Measurements from ENCODE around the gene ITIH2.
A peak's percentile ranks its signal among the peaks of the same experiment; 100 is the strongest.
"Not testable (repeated sequence)": the region's sequence is repeated elsewhere in the genome, so short reads cannot be mapped to it uniquely, and the experiment has no call there.

Gene ITIH2

GRCh38 chr10:7703140-7703539 is at the start of gene ITIH2:
Gene ITIH2, plus strand, starts transcription at chr10:7703316. Its CDS starts 119 bp downstream, at chr10:7703435.
- DNase-seq: no peak

DNA sequence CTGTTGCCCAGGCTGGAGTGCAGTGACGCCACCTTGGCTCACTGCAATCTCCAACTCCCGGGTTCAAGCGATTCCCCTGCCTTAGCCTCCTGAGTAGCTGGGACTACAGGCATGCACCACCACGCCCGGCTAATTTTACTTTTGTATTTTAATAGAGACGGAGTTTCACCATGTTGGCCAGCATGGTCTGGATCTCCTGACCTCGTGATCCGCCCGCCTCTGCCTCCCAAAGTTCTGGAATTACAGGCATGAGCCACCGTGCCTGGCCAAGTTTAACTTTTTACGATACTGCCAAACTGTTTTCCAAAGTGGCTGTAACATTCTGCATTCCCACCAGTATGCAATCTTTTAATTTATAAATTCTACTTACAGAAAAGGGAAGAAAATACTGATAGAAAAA is 46.0 kb upstream of the ITIH2 start:
- not testable (repeated sequence) for DNase-seq

DNA sequence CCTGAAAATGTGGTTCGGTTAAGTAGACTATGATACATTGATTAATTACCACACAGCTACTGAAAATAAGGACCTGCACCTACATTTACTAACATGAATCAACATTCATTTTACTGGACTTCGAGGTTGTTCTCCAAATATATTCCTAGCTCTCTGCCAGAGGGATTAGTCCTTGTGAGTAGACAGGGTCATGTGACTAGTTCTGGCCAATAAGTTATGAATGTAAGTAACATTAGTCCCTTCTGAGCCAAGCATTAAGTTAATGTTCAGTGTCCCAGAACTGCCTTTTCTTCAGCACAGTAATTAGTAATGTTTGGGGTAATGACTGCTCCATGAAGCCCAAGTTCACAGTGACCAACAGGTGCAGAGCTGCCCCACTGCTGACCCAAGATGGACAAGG is 45.6 kb upstream of the ITIH2 start:
- no peak for DNase-seq

DNA sequence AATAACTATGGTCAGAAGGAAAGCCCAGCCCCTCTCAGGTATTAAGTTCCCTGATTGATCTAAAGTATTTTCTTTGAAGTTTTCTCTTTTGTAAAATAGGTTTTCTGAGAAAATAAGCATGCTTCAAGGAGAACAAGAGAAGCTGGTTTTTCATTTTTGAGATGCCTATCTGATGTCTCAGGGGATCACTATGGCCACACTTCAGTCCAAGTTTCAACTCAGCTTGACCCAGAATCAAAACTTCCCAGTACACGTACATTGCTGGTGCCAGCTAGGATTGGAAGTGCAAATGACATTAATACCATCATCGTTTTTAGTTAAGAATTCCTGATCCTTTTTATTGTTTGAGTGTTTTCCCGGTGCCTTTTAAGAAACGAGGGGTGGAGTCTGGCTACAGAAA is 43.6 kb upstream of the ITIH2 start:
- no peak for DNase-seq

- no peak for DNase-seq
Measured at GRCh38 chr10:7662522-7662921, 40.6 kb upstream of the ITIH2 start.

DNA sequence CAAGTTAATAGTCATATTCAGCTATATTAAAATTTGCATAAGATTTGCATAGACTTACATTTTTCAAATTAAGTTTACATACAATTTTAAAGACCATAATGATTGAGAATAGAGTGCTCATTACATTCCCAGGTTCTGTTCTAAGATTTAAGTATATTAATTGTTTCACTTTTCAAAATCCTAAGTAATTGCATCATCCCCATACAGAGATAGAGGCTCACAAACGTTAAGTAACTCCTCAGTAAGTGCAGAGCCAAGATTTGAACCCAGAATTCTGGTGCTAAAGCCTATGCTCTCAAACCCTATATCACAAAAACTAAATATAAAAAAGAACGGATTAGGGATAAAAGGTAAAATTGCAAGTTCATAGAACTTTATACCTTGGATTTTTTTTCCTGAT is 38.4 kb upstream of the ITIH2 start:
- no peak for DNase-seq

DNA sequence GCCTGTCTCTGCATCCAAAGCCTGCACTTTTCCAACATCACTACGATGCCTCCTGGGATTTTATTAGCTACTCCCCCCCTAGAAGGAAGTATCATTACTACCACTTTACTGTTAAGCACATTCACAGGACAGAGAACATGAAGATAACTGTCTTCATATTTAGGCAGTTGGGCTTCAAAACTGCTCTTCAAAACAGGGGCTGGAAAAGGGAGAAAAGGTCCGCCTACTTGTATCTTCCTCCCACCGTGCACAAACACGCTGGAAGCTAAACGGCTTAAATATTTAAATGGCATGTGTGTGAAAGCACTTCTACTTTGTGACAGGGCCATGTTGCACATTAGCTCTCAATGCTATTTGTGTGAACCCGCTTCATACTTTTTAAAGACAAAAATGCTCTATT is 37.3 kb upstream of the ITIH2 start:
- no peak for DNase-seq

DNA sequence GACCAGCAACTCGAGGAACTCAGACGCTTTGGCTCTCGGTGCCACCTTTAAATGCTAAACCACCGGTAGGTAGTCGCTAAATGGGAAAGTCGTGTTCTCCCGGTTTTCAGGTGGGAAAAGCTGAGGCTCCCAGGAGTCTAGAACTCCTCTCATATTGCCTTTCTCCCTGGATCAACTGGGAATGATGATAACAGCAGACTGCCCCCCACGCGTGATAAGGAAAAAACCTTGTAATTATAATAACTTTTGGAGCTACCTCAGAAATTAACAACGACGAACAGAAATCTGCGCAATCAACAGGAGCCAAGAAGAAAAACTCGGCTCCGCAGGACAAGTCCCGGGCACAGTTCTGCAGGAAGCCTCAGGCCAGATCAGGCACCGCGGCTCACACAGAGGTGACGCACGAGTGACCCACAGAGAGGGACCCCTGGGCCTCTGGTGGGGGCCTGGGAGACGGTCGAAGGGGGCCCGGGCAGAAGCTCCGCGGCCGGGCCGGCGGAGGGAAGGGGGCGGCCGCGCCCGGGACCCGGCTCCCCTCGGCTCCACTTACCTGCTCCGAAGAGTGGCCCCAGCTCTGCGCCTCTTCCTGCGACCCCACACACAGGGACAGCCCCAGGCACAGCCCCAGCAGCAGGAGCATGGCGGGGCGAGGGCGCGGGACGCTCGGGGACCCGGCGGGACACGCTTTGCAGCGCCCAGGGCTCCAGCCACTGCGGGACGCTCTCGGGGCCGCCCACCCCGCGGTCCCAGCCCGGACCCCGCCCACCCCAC is 36.7 kb upstream of the ITIH2 start, which contains the start of gene ITIH5:
ITIH5 (minus strand) TSS at position 714 of the 771 bp plus-strand sequence; CDS start at position 640, 74 bp downstream.
- no peak for DNase-seq

- no peak for DNase-seq
Measured at GRCh38 chr10:7667262-7668141, 35.6 kb upstream of the ITIH2 start.

- no peak for DNase-seq
Measured at GRCh38 chr10:7670157-7670556, 33.0 kb upstream of the ITIH2 start.

DNA sequence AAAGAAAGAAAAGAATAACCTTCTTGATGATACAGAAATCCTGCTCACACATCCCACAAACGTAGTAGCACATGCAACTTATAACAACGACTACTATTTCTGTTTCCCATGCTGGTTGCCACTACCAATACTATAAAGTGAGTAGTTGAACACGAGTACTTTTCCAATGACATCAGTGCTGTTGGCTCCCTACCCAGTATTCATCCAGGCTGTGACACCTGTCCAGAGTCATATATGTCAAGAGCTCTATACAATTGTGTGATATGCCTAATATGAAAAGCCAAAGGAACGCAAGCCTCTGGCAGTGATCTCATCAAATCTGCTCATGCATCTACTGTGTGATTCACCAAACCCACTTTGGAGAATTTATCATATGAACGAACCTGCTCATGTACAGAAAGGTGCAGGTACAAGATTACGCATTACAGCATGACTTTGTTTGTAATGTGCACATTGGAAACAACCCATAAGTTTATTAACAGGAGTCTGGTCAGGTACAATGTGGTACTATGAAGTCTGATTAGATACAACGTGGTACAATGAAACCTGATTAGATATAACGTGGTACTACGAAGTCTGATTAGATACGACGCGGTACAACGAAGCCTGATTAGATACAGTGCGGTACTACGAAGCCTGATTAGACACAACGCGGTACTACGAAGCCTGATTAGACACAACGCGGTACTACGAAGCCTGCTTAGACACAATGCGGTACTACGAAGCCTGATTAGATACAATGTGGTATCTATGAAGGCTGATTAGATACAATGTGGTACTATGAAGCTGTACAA is 30.6 kb upstream of the ITIH2 start:
- DNase-seq: no peak

DNA sequence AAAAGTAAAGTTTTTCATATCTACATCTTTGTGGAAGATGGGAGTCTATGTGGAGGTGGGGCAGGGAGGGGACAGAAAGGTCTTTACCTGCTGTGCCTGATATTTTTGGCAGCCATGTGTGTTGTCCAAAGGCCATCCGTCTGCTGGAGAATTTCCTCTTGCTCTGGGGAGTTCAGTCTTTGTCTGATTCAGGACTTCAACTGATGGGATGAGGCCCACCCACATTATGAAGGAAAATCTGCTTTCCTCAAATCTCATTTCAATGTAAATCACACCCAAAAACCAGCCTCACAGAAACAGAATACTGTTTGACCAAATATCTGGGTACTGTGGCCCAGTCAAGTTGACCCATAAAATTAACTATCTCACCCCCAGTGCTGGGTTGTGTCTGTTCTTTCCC is 23.9 kb upstream of the ITIH2 start:
- DNase-seq: no peak

DNA sequence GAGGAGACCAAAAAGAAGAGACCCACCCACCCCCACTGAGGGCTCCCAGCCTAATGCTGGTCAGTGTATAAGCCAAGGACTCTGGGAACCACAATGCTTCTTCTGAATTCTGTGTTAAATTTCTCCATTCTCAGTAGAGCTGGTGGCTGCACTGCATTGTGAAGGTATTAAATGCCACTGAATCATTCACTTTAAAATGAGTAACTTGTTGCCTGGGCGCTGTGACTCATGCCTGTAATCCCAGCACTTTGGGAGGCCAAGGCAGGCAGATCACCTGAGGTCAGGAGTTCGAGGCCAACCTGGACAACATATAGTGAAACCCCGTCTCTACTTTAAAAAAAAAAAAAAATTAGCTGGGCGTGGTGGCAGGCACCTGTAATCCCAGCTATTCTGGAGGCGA is 23.0 kb upstream of the ITIH2 start:
- DNase-seq: not testable (repeated sequence)

DNA sequence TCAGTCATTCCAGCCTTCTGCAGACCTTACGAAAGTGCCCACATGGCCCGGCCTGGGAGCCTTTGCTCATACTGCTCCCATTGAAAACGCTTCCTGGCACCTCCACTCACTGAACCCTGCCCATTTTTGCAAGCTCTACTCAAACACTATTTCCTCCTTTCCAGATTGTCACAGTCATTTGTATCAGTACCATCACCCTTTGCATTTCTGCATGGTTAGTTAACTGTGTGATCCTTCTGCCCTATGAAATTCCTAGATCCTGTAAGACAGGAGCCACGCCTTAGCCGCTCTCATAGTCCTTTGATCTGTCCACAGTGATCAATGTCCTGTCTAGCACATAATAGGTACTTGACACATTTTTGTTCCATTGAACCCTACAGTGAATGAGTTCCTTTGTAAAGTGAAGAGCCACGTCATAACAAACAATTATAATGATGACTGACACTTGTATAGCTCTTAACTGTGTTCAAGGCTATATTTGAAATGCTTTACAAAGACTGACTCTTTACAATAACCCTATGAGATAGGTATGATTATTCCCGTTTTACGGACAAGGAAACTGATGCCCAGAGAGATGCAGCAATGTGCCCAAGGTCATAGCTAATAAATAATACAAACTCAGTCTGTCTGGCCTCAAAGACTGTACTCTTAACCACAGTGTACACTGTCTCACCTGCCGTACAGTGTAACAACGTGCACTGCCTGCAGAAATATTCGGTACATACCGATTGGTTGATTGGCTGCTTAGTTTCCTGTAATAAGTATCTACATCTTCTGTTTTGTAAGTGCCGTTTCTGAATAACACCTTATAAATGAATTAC is 16.6 kb upstream of the ITIH2 start:
- DNase-seq: no peak

DNA sequence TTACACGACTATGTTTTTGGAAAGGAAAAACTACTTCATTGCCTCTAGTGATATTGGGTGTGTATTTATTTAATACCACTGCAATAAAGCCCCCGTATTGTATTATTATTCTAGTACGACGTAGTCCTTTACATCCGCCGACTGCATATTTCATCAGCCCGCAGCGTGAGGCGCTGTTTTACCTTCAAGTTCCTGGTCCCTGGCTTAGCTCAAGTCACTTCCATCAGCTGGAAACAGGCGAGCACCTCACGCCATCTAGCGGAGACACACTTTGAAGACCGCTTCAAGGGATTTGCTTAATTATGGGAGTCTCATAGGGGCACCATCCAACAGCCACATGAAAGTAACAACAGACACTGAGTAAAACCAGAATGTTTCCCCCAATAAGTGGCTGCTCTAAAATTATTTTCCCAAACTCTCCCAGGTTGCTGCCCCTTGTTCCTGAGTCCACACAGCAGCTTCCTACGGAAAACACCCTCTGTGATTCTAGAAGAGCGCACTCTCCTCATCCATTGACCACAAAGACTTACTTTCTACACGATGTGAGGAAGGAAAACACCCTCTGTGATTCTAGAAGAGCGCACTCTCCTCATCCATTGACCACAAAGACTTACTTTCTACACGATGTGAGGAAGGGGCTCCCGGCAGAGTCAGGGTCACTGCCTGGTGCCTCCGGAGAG is 15.7 kb upstream of the ITIH2 start:
- peak; percentile 51 for DNase-seq

- DNase-seq: no peak
Measured at GRCh38 chr10:7689591-7689990, 13.5 kb upstream of the ITIH2 start.

DNA sequence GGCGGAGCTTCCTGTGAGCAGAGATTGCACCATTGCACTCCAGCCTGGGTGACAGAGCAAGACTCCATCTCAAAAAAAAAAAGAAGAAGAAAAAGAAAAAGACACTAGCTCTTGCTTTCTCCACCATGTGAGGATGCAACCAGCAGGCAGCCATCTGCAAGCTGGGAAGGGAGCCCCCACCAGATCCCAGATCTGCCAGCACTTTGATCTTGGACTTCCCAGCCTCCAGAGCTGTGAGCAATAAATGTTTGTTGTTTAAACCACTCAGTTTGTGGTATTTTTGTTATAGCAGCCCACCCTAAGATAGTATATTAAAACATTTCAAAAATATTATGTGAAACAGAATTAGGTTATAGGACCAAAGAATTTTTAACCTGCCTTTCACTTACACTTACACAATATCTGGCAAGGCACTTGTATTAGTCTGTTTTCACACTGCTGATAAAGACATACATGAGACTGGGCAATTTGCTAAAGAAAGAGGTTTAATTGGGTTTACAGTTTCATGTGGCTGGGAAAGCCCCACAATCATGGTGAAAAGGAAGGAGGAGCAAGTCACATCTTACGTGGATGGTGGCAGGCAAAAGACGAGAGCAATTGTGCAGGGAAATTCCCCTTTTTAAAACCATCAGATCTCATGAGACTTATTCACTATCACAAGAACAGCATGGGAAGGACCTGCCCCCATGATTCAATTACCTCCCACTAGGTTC is 12.1 kb upstream of the ITIH2 start:
- DNase-seq: not testable (repeated sequence)

DNA sequence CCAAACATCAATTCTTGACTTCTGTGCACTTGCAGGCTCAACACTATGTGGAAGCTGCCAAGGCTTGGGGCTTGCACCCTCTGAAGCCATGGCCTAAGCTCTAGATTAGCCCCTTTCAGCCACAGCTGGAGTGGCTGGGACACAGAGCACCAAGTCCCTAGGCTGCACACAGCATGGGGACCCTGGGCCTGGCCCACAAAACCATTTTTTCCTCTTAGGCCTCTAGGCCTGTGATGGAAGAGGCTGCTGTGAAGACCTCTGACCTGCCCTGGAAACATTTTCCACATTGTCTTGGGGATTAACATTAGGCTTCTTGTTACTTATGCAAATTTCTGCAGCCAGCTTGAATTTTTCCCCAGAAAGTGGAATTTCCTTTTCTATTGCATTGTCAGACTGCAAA is 10.7 kb upstream of the ITIH2 start:
- not testable (repeated sequence) for DNase-seq

DNA sequence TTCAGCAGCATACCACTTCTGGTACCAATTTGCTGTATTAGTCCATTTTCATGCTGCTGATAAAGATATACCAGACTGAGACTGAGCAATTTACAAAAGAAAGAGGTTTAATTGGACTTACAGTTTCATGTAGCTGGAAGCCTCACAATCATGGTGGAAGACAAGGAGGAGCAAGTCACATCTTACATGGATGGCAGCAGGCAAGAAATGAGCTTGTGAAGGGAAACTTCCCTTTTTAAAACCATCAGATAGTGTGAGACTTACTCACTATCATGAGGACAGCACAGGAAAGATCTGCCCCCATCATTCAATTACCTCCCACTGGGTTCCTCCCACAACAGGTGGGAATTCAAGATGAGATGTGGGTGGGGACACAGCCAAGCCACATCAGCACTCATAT is 9.9 kb upstream of the ITIH2 start:
- not testable (repeated sequence) for DNase-seq

GRCh38 chr10:7696545-7696944 is 6.6 kb upstream of the ITIH2 start:
- DNase-seq: no peak

DNA sequence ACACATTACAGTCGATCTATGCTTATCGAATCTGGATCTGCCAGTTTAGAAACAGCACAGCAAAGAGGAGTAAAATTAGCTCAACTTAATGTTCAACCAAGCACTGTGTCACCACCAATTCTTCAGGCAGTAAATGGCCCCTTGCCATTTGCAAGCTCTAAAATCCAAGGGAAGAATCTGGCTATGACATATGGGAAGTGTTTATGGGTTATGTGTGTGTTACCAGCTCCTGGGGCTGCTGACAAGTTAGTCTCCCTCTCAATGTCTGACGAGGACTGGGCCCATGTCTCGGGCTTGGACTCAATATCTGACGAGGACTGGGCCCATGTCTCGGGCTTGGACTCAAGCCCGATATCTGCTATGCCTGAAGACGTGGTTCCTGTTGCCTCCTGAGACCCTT is 5.7 kb upstream of the ITIH2 start:
- no peak for DNase-seq

Data from activated effector memory CD4-positive, alpha-beta T cell treated with Interleukin-2 at 50 U/mL for 16 hours (primary cell).